Upper lobe of left lung (tissue), 6 donors: ENCODE data around the gene SEPTIN7. TPM values are rescaled to one million over a fixed set of nuclear protein-coding genes. Genes with fewer than 3 reads are reported as not detected.

Experiments
- ATAC-seq, 2 donors: fragments of 200-7000 bp; cut with Tn5 transposase; one replicate each; pipeline ENCODE4 v1.9.1; 2022; ENCODE audit warnings: mild to moderate bottlenecking in 2 of 2, moderate library complexity in 2 of 2; ENCODE audit not compliant: low FRiP score in 2 of 2
- DNase-seq, 2 donors: peaks; one replicate each; pipeline ENCODE4 v3.0.0-alpha.2; 2019 to 2020
- H3K27ac ChIP-seq, 4 donors: fragments of 200-600 bp; sonication (generic); one replicate each; pipeline ENCODE4 v1.5.1; 2016 to 2019
- H3K27me3 ChIP-seq, 4 donors: fragments of 200-600 bp; sonication (generic); one replicate each; pipeline ENCODE4 v1.5.1; 2017 to 2019
- H3K36me3 ChIP-seq, 4 donors: fragments of 200-600 bp; sonication (generic); one replicate each; pipeline ENCODE4 v1.5.1; 2016 to 2019
- H3K4me1 ChIP-seq, 4 donors: fragments of 200-600 bp; sonication (generic); one replicate each; pipeline ENCODE4 v1.5.1; 2018 to 2019
- H3K4me3 ChIP-seq, 4 donors: fragments of 200-600 bp; sonication (generic); one replicate each; pipeline ENCODE4 v1.5.1; 2017 to 2019; ENCODE audit warnings: mild to moderate bottlenecking in 2 of 4, moderate library complexity in 1 of 4
- H3K9me3 ChIP-seq, 4 donors: fragments of 200-600 bp; sonication (generic); one replicate each; pipeline ENCODE4 v1.5.1; 2018 to 2019
- CTCF ChIP-seq, 6 experiments: fragments of 450-650 bp in 4 of 6; fragments of 200-600 bp in 2 of 6; sonication (generic) in 2 of 6; IDR thresholded peaks; one replicate each; pipeline ENCODE4 v1.5.1; 2016 to 2019; ENCODE audit warnings: antibody characterized with exemption in 6 of 6
- EP300 ChIP-seq, 4 donors: sonication (generic); formaldehyde crosslinking; IDR thresholded peaks; one replicate each; pipeline ENCODE4 v1.5.1; 2017; ENCODE audit warnings: antibody characterized with exemption in 4 of 4, control low read depth in 2 of 4
- POLR2A ChIP-seq, 4 donors: fragments of 450-650 bp; IDR thresholded peaks; one replicate each; pipeline ENCODE4 v1.5.1; 2016 to 2017; ENCODE audit warnings: antibody characterized with exemption in 4 of 4, mild to moderate bottlenecking in 2 of 4
- POLR2AphosphoS5 ChIP-seq, 2 donors: sonication (generic); formaldehyde crosslinking; IDR thresholded peaks; one replicate each; pipeline ENCODE4 v1.5.1; 2017; ENCODE audit warnings: antibody characterized with exemption in 2 of 2
- WGBS, 2 donors: methylation state at CpG; one replicate each; pipeline ENCODE4 v1.1.5; 2017 to 2018; 5-methylcytosine and 5-hydroxymethylcytosine counted together
- total RNA-seq, 6 donors: library from RNA; depleted of rRNA in 4 of 6; stranded (reverse); fragments of >200 nt in 4 of 6; gene quantifications; one replicate each; pipeline versions ENCODE4 v1.1.0 to v1.2.1, GENCODE V29; 2016 to 2021
- donor health status: DM: no; HTN: no; CAD: no; lungs with moderate emphysema.
- donor health status: DM: no; HTN: yes; CAD: no; lungs with severe emphysema.

The SEPTIN7 gene
- total RNA-seq, 6 donors from 2014 or later = 47.1 to 215 (median 142) TPM

DNA sequence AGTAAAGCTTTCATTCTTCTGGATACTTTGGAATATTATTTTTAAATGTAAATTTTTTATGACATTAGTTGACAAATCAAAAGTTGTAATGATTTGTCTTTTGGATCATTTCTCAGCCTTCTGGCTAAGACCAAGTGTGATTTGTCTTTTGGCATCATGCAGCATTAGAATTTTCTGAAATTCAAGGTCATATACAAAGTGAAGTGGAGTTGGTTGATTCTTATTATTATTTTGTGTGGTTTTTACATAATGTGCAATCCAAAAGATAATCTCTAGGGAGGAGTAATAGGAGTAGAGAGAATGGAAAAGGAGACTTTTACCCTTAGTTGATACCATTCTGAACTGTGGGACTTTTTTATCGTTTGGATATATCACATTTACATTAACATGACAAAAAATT, 24.2 kb upstream of the SEPTIN7 start:
- Histone ChIP-seq H3K4me3 (no peak overlapping the region), H3K36me3 (no peaks in the 10 kb centered on the region), H3K27ac (no peak overlapping the region), H3K4me1 (no peaks in the 10 kb centered on the region), H3K9me3 (no peaks in the 10 kb centered on the region), H3K27me3 (no peaks in the 10 kb centered on the region)
- no peak for TF ChIP-seq POLR2A (IDR thresholded peaks at IDR 0.05)
- no peak for TF ChIP-seq CTCF (IDR thresholded peaks at IDR 0.05)
- no peak for TF ChIP-seq POLR2AphosphoS5 (IDR thresholded peaks at IDR 0.05)
- TF ChIP-seq EP300 (IDR thresholded peaks at IDR 0.05) = no peak
- DNase-seq (no peak), ATAC-seq (no peak)
- 90 to 100% methylated on average over 1 of the region's 1 CpG for WGBS, 2 donors

- Histone ChIP-seq H3K9me3 (no peaks in the 10 kb centered on the region), H3K36me3 (no peaks in the 10 kb centered on the region), H3K27me3 (no peaks in the 10 kb centered on the region), H3K27ac (no peak overlapping the region), H3K4me3 (no peak overlapping the region), H3K4me1 (no peaks in the 10 kb centered on the region)
- DNase-seq = no peak
- no peak for ATAC-seq
- no peak for TF ChIP-seq CTCF (IDR thresholded peaks at IDR 0.05)
- no peak for TF ChIP-seq POLR2A (IDR thresholded peaks at IDR 0.05)
- TF ChIP-seq POLR2AphosphoS5 (IDR thresholded peaks at IDR 0.05) = no peak
- TF ChIP-seq EP300 (IDR thresholded peaks at IDR 0.05) = no peak
Observed at GRCh38 chr7:35777121-35777520, 23.7 kb upstream of the SEPTIN7 start.

GRCh38 chr7:35780070-35780469, 20.8 kb upstream of the SEPTIN7 start:
- DNase-seq (no peak), ATAC-seq (no peak)
- Histone ChIP-seq H3K27me3 (no peaks in the 10 kb centered on the region), H3K4me1 (no peaks in the 10 kb centered on the region), H3K9me3 (no peaks in the 10 kb centered on the region), H3K27ac (no peak overlapping the region), H3K4me3 (no peak overlapping the region), H3K36me3 (no peaks in the 10 kb centered on the region)
- WGBS, 2 donors = 86 to 89% methylated on average over 1 of the region's 1 CpG
- TF ChIP-seq EP300 (IDR thresholded peaks at IDR 0.05) (no peak), CTCF (IDR thresholded peaks at IDR 0.05) (no peak), POLR2AphosphoS5 (IDR thresholded peaks at IDR 0.05) (no peak)

DNA sequence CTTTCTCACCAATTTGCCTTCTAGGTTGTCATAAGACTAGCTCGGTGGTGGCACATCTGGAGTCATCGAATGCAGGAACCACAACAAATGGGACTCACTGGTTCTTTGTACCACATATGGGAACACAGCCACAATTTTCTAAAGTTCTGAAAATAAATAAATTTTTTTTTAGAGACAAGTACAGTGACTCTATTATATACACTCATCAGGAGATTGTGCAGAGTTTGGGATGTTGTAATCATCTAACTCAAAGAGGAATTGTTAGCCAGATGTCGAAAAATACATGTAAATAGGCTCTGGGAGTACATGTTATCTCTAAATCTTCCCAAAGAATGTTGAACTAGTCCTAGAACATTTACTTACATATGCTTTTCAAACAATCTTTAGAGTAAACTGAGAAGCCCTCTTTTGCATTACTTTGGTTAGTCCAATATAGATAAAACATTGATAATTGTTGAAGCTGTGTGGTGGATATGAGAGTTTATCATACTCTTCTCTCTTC, 19.6 kb upstream of the SEPTIN7 start:
- TF ChIP-seq EP300 (IDR thresholded peaks at IDR 0.05) = no peak
- no peak for TF ChIP-seq POLR2A (IDR thresholded peaks at IDR 0.05)
- TF ChIP-seq CTCF (IDR thresholded peaks at IDR 0.05) = no peak
- TF ChIP-seq POLR2AphosphoS5 (IDR thresholded peaks at IDR 0.05) = no peak
- ATAC-seq (no peak), DNase-seq (no peak)

DNA sequence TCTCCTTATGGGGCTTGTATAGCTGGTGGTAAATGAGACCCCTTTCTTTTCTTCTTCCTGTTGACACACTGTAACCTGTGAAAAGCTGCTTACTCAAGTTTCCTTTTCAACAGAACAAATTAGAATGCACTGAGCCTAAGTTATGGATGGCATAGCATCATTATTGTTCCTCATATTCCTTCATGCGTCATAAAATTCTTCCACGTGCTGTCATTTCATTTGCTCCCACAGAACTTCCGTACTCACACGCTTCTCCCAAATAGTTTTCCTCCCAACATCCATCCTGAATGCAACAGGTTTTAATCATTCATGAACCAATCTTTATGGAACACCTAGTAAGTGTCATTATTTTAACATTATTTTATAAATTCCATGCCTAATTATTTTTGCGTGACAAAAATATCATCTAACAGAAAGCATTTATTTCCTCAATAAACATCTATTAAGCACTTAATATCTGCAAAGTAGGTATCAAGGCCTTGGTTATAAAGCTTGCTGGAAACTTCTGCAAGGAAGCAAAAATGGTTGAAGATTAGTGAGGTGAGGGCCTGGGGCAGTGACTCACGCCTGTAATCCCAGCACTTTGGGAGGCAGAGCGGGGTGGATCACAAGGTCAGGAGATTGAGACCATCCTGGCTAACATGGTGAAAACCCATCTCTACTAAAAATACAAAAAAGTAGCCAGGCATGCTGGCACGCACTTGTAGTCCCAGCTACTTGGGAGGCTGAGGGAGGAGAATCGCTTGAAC, 18.9 kb upstream of the SEPTIN7 start:
- Histone ChIP-seq H3K4me1 (no peaks in the 10 kb centered on the region), H3K27ac (no peak overlapping the region), H3K9me3 (no peaks in the 10 kb centered on the region), H3K27me3 (no peaks in the 10 kb centered on the region), H3K4me3 (no peak overlapping the region), H3K36me3 (no peaks in the 10 kb centered on the region)
- DNase-seq (no peak), ATAC-seq (no peak)
- TF ChIP-seq POLR2A (IDR thresholded peaks at IDR 0.05) = no peak
- no peak for TF ChIP-seq EP300 (IDR thresholded peaks at IDR 0.05)
- 95 to 96% methylated on average over 9 of the region's 9 CpGs for WGBS, 2 donors

More for the DNA sequence above, 19.6 kb upstream of the SEPTIN7 start:
- Histone ChIP-seq H3K36me3 (no peaks in the 10 kb centered on the region), H3K27ac (no peak overlapping the region), H3K27me3 (no peaks in the 10 kb centered on the region), H3K9me3 (no peaks in the 10 kb centered on the region), H3K4me3 (no peak overlapping the region), H3K4me1 (no peaks in the 10 kb centered on the region)
- WGBS, 2 donors = 81 to 85% methylated on average over 3 of the region's 3 CpGs
